ENCODE results near the gene PHYHIPL.

GRCh38 chr10:59234816-59235429 lies 58.5 kb downstream of the PHYHIPL start:
- TF ChIP-seq SP1 (IDR thresholded peaks at IDR 0.05) (no peak), HDGF (IDR thresholded peaks at IDR 0.05; ENCODE audit: borderline replicate concordance) (no peak), LEF1 (IDR thresholded peaks at IDR 0.05; ENCODE audit: borderline replicate concordance) (no peak), ZNF384 (IDR thresholded peaks at IDR 0.05) (peak; percentile 82), ELF4 (IDR thresholded peaks at IDR 0.05) (no peak)

All from HEK293T (cell line).